MCF 10A (cell line): ENCODE data around the gene ITGAD. TPM values are rescaled to one million over a fixed set of nuclear protein-coding genes. Genes with fewer than 3 reads are reported as not detected.
"Not testable (repeated sequence)": the region's sequence is repeated elsewhere in the genome, so short reads cannot be mapped to it uniquely, and the experiment has no call there.

Experiments
- BruUV-seq: library from RNA; stranded (reverse); fragments of 400-500 nt; replicated peaks from 2 replicates; lab custom pipeline; 2021; lab: Mats Ljungman, UMichigan
- CTCF ChIA-PET: fragments of 300-600 bp; sonication (Branson Sonifier 250); formaldehyde crosslinking; extraction: SDS; loops from one replicate; lab custom pipeline; 2021; ENCODE audit warnings: antibody characterized with exemption, inconsistent platforms; lab: Yijun Ruan, JAX
- POLR2A ChIA-PET: fragments of 300-600, 350-650 bp; sonication (Branson Sonifier 250); formaldehyde crosslinking; extraction: SDS; loops from one replicate; lab custom pipeline; 2020; ENCODE audit warnings: antibody characterized with exemption, inconsistent platforms; lab: Yijun Ruan, JAX
- DNase-seq: peaks from one replicate; pipeline ENCODE4 v3.0.0-alpha.2; 2018; ENCODE audit not compliant: unreplicated experiment
- H3K27ac Mint-ChIP-seq: one replicate; pipeline ENCODE4 v1.8.0; 2022; ENCODE audit warnings: mild to moderate bottlenecking, low read depth, mixed read lengths; ENCODE audit not compliant: unreplicated experiment
- H3K27me3 Mint-ChIP-seq: one replicate; pipeline ENCODE4 v1.8.0; 2022; ENCODE audit warnings: mixed read lengths; ENCODE audit not compliant: insufficient read depth, unreplicated experiment
- H3K36me3 Mint-ChIP-seq: one replicate; pipeline ENCODE4 v1.8.0; 2022; ENCODE audit warnings: mild to moderate bottlenecking, moderate library complexity, mixed read lengths; ENCODE audit not compliant: insufficient read depth, unreplicated experiment
- H3K4me1 Mint-ChIP-seq: one replicate; pipeline ENCODE4 v1.8.0; 2022; ENCODE audit warnings: mixed read lengths; ENCODE audit not compliant: insufficient read depth, unreplicated experiment
- H3K4me3 Mint-ChIP-seq: one replicate; pipeline ENCODE4 v1.8.0; 2022; ENCODE audit warnings: mild to moderate bottlenecking, moderate library complexity, mixed read lengths; ENCODE audit not compliant: unreplicated experiment
- H3K9me3 Mint-ChIP-seq: one replicate; pipeline ENCODE4 v1.8.0; 2022; ENCODE audit warnings: mixed read lengths; ENCODE audit not compliant: unreplicated experiment
- CTCF ChIP-seq: fragments of 200-600 bp; IDR thresholded peaks from one replicate; pipeline ENCODE4 v1.8.0; 2022; ENCODE audit warnings: antibody characterized with exemption, mild to moderate bottlenecking; ENCODE audit not compliant: unreplicated experiment
- intact Hi-C: fragments of 100-400 bp; cut with micrococcal nuclease; formaldehyde crosslinking; loops from 2 replicates; pipeline ENCODE4 v1.14.1; 2022
- total RNA-seq: library from RNA; stranded (reverse); gene quantifications from 2 replicates; pipeline ENCODE4 v1.2.3, GENCODE V29; 2022

ITGAD gene
- total RNA-seq, 1 experiment from 2014 or later, result not detected

- Mint-ChIP-seq H3K4me1 (no peaks in the 10 kb centered on the region), H3K9me3 (no peaks in the 10 kb centered on the region), H3K27ac (no peak overlapping the region), H3K36me3 (peaks cover 6% of the 10 kb centered on the region), H3K4me3 (no peak overlapping the region), H3K27me3 (peaks cover 48% of the 10 kb centered on the region)
- CTCF ChIA-PET, result interaction anchor here (0.5 kb wide), 1 partner anchor 21 kb away, joined by 3 read pairs; no protein-coding TSS in a partner anchor
- TF ChIP-seq CTCF, result no peak
- BruUV-seq, result no TSS peak
- POLR2A ChIA-PET, result no interaction called here
- DNase-seq, result no peak
- intact Hi-C loops, result no loop called here
Measured at GRCh38 chr16:31413943-31414342, 20.8 kb downstream of the ITGAD start.

GRCh38 chr16:31414706-31415105, 21.6 kb downstream of the ITGAD start:
- ChIA-PET CTCF (no interaction called here), POLR2A (no interaction called here)
- TF ChIP-seq CTCF, result no peak
- no TSS peak for BruUV-seq
- Mint-ChIP-seq H3K27me3 (peaks cover 46% of the 10 kb centered on the region), H3K4me3 (no peak overlapping the region), H3K27ac (no peak overlapping the region), H3K4me1 (no peaks in the 10 kb centered on the region), H3K9me3 (no peaks in the 10 kb centered on the region), H3K36me3 (peaks cover 6% of the 10 kb centered on the region)
- no peak for DNase-seq
- intact Hi-C loops, result no loop called here

- no peaks in the 10 kb centered on the region for H3K4me1 Mint-ChIP-seq
- no peak overlapping the region for H3K4me3 Mint-ChIP-seq
- DNase-seq, result no peak
- ChIA-PET CTCF (no interaction called here), POLR2A (no interaction called here)
- no peak overlapping the region for H3K27ac Mint-ChIP-seq
- peaks cover 46% of the 10 kb centered on the region for H3K27me3 Mint-ChIP-seq
- H3K9me3 Mint-ChIP-seq, result no peaks in the 10 kb centered on the region
- no peak for TF ChIP-seq CTCF
- BruUV-seq, result no TSS peak
- H3K36me3 Mint-ChIP-seq, result peaks cover 6% of the 10 kb centered on the region
- intact Hi-C loops, result no loop called here
Measured at GRCh38 chr16:31416371-31416770, 23.2 kb downstream of the ITGAD start.

- H3K36me3 Mint-ChIP-seq, H3K4me1 Mint-ChIP-seq, H3K27ac Mint-ChIP-seq, BruUV-seq, H3K4me3 Mint-ChIP-seq, POLR2A ChIA-PET, DNase-seq, H3K9me3 Mint-ChIP-seq, intact Hi-C loops: not testable (repeated sequence)
- peaks cover 42% of the 10 kb centered on the region for H3K27me3 Mint-ChIP-seq
- CTCF ChIA-PET, result interaction anchor here (0.6 kb wide), 1 partner anchor 33 kb away, joined by 4 read pairs; no protein-coding TSS in a partner anchor
Measured at GRCh38 chr16:31417036-31417435, 23.9 kb downstream of the ITGAD start.

- Mint-ChIP-seq H3K36me3 (peaks cover 6% of the 10 kb centered on the region), H3K4me3 (no peak overlapping the region), H3K27me3 (peaks cover 33% of the 10 kb centered on the region), H3K9me3 (no peaks in the 10 kb centered on the region), H3K4me1 (no peaks in the 10 kb centered on the region), H3K27ac (no peak overlapping the region)
- no TSS peak for BruUV-seq
- POLR2A ChIA-PET, result no interaction called here
- intact Hi-C loops, result no loop called here
- CTCF ChIA-PET, result no interaction called here
- no peak for DNase-seq
- no peak for TF ChIP-seq CTCF
Measured at GRCh38 chr16:31417916-31418315, 24.8 kb downstream of the ITGAD start.
